MCF 10A (cell line): ENCODE data around the gene DISP2. TPM values are rescaled to one million over a fixed set of nuclear protein-coding genes. Genes with fewer than 3 reads are reported as not detected.

Experiments used
- BruUV-seq: library from RNA; stranded (reverse); fragments of 400-500 nt; replicated peaks from 2 replicates; lab custom pipeline; 2021; lab: Mats Ljungman, UMichigan
- CTCF ChIA-PET: fragments of 300-600 bp; sonication (Branson Sonifier 250); formaldehyde crosslinking; extraction: SDS; loops from one replicate; lab custom pipeline; 2021; ENCODE audit warnings: antibody characterized with exemption, inconsistent platforms; lab: Yijun Ruan, JAX
- POLR2A ChIA-PET: fragments of 300-600, 350-650 bp; sonication (Branson Sonifier 250); formaldehyde crosslinking; extraction: SDS; loops from one replicate; lab custom pipeline; 2020; ENCODE audit warnings: antibody characterized with exemption, inconsistent platforms; lab: Yijun Ruan, JAX
- DNase-seq: peaks from one replicate; pipeline ENCODE4 v3.0.0-alpha.2; 2018; ENCODE audit not compliant: unreplicated experiment
- H3K27ac Mint-ChIP-seq: one replicate; pipeline ENCODE4 v1.8.0; 2022; ENCODE audit warnings: mild to moderate bottlenecking, low read depth, mixed read lengths; ENCODE audit not compliant: unreplicated experiment
- H3K27me3 Mint-ChIP-seq: one replicate; pipeline ENCODE4 v1.8.0; 2022; ENCODE audit warnings: mixed read lengths; ENCODE audit not compliant: insufficient read depth, unreplicated experiment
- H3K36me3 Mint-ChIP-seq: one replicate; pipeline ENCODE4 v1.8.0; 2022; ENCODE audit warnings: mild to moderate bottlenecking, moderate library complexity, mixed read lengths; ENCODE audit not compliant: insufficient read depth, unreplicated experiment
- H3K4me1 Mint-ChIP-seq: one replicate; pipeline ENCODE4 v1.8.0; 2022; ENCODE audit warnings: mixed read lengths; ENCODE audit not compliant: insufficient read depth, unreplicated experiment
- H3K4me3 Mint-ChIP-seq: one replicate; pipeline ENCODE4 v1.8.0; 2022; ENCODE audit warnings: mild to moderate bottlenecking, moderate library complexity, mixed read lengths; ENCODE audit not compliant: unreplicated experiment
- H3K9me3 Mint-ChIP-seq: one replicate; pipeline ENCODE4 v1.8.0; 2022; ENCODE audit warnings: mixed read lengths; ENCODE audit not compliant: unreplicated experiment
- CTCF ChIP-seq: fragments of 200-600 bp; IDR thresholded peaks from one replicate; pipeline ENCODE4 v1.8.0; 2022; ENCODE audit warnings: antibody characterized with exemption, mild to moderate bottlenecking; ENCODE audit not compliant: unreplicated experiment
- intact Hi-C: fragments of 100-400 bp; cut with micrococcal nuclease; formaldehyde crosslinking; loops from 2 replicates; pipeline ENCODE4 v1.14.1; 2022
- total RNA-seq: library from RNA; stranded (reverse); gene quantifications from 2 replicates; pipeline ENCODE4 v1.2.3, GENCODE V29; 2022

Gene DISP2
- total RNA-seq, 1 experiment from 2014 or later: 1.8 TPM

GRCh38 chr15:40364251-40364650 is 6.2 kb downstream of the DISP2 start:
- BruUV-seq: no TSS peak
- ChIA-PET CTCF (interaction anchor here (0.6 to 8.1 kb wide), 4 partner anchors 21 to 808 kb away, joined by 3 to 112 read pairs (median 10); partner anchors contain the start of gene CCDC9B), POLR2A (no interaction called here)
- no peak for TF ChIP-seq CTCF
- Mint-ChIP-seq H3K36me3 (peaks cover 7% of the 10 kb centered on the region), H3K27ac (no peak overlapping the region), H3K4me1 (peaks cover 6% of the 10 kb centered on the region), H3K9me3 (no peaks in the 10 kb centered on the region), H3K27me3 (no peaks in the 10 kb centered on the region), H3K4me3 (no peak overlapping the region)
- DNase-seq: no peak
- intact Hi-C loops: no loop called here

- intact Hi-C loops: no loop called here
- DNase-seq: no peak
- POLR2A ChIA-PET: no interaction called here
- Mint-ChIP-seq H3K27me3 (no peaks in the 10 kb centered on the region), H3K4me1 (peaks cover 6% of the 10 kb centered on the region), H3K36me3 (peaks cover 7% of the 10 kb centered on the region), H3K27ac (no peak overlapping the region), H3K4me3 (no peak overlapping the region), H3K9me3 (no peaks in the 10 kb centered on the region)
- BruUV-seq: no TSS peak
- TF ChIP-seq CTCF: no peak
- CTCF ChIA-PET: interaction anchor here (0.9 to 8.1 kb wide), 8 partner anchors 22 to 91 kb away, joined by 3 to 112 read pairs (median 4); partner anchors contain the start of gene CCDC9B
These were observed 7.0 kb downstream of the DISP2 start for GRCh38 chr15:40365016-40365415.

- Mint-ChIP-seq H3K4me1 (peaks cover 6% of the 10 kb centered on the region), H3K4me3 (no peak overlapping the region), H3K27ac (no peak overlapping the region), H3K36me3 (peaks cover 7% of the 10 kb centered on the region), H3K27me3 (no peaks in the 10 kb centered on the region), H3K9me3 (no peaks in the 10 kb centered on the region)
- DNase-seq: no peak
- ChIA-PET POLR2A (interaction anchor here (0.6 to 1.6 kb wide), 5 partner anchors 22 to 39 kb away, joined by 3 to 6 read pairs (median 4); no protein-coding TSS in a partner anchor), CTCF (interaction anchor here (0.6 to 8.1 kb wide), 17 partner anchors 8 to 288 kb away, joined by 3 to 112 read pairs (median 6); partner anchors contain the start of genes CCDC9B and DISP2)
- no TSS peak for BruUV-seq
- intact Hi-C loops: no loop called here
- no peak for TF ChIP-seq CTCF
These were observed 7.8 kb downstream of the DISP2 start for GRCh38 chr15:40365624-40366456.
